ENCODE data around the gene KCNH6.

DNA sequence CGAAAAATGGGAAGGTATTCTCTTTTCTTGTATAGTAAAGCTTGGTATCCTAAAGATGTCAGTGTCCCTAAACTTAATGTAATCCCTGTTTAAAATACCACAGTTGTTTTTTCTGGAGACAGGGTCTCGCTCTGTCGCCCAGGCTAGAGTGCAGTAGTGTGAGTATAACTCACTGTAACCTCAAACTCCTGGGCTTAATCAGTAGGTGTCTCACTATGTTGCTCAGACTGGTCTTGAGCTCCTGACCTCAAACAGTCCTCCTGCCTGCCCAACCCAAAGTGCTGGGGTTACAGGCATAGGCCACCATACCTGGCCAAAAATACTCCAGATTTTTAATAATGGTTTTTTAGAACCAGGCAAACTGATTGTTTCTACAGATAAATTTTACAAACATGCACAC lies 35.3 kb downstream of the KCNH6 start:
- TF ChIP-seq, protein P1, sequence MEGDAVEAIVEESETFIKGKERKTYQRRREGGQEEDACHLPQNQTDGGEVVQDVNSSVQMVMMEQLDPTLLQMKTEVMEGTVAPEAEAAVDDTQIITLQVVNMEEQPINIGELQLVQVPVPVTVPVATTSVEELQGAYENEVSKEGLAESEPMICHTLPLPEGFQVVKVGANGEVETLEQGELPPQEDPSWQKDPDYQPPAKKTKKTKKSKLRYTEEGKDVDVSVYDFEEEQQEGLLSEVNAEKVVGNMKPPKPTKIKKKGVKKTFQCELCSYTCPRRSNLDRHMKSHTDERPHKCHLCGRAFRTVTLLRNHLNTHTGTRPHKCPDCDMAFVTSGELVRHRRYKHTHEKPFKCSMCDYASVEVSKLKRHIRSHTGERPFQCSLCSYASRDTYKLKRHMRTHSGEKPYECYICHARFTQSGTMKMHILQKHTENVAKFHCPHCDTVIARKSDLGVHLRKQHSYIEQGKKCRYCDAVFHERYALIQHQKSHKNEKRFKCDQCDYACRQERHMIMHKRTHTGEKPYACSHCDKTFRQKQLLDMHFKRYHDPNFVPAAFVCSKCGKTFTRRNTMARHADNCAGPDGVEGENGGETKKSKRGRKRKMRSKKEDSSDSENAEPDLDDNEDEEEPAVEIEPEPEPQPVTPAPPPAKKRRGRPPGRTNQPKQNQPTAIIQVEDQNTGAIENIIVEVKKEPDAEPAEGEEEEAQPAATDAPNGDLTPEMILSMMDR (IDR thresholded peaks at IDR 0.05) = no peak
- TF ChIP-seq POLR2A (IDR thresholded peaks at IDR 0.05) = no peak
